ENCODE measurements around the gene MIDN.

DNA sequence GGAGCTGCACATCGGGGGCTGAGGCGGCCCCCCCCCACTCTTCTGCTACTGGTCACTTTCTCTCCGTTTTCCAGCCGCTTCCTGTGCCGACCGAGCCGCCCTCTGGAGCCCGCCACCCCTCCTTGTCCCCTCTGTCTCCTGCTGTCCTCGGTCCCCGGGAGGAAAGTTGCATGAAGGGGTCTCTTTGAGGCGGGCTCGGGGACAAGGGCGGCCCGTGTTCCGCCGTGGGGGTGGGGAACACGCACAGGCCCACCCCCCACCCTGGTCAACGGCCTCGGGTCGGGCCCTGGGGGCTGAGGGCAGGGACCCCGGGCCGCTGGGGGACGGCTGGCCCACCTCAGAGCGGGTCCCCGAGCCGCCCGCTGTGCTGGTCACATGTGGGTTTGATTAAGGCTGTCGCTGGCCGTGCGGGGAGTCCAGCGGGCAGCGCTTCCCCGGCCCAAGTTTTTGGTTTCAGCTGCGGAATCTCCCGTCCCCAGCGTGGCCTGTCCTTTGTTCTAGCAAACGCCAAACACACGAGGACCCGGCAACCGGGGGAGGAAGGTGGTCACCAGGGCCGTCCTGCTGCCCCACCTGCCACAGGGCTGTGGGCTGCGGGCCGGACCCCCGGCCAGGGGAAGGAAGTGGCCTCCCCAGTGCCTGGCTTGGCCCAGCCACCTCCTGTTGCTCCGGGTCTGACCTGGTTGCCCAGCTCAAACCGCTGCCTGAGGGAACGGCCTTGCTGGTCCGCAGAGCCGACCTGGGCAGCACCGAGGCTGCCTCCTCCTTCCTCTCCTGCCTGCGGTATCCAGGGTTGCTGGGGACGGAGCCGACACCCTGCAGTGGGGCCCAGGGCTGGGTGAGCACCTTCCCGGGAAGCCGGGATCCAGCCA is 39.2 kb downstream of the MIDN start:
- TF ChIP-seq, protein P1, sequence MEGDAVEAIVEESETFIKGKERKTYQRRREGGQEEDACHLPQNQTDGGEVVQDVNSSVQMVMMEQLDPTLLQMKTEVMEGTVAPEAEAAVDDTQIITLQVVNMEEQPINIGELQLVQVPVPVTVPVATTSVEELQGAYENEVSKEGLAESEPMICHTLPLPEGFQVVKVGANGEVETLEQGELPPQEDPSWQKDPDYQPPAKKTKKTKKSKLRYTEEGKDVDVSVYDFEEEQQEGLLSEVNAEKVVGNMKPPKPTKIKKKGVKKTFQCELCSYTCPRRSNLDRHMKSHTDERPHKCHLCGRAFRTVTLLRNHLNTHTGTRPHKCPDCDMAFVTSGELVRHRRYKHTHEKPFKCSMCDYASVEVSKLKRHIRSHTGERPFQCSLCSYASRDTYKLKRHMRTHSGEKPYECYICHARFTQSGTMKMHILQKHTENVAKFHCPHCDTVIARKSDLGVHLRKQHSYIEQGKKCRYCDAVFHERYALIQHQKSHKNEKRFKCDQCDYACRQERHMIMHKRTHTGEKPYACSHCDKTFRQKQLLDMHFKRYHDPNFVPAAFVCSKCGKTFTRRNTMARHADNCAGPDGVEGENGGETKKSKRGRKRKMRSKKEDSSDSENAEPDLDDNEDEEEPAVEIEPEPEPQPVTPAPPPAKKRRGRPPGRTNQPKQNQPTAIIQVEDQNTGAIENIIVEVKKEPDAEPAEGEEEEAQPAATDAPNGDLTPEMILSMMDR (conservative IDR thresholded peaks at IDR 0.05 in 1 of 2, IDR thresholded peaks at IDR 0.05 in 1 of 2; ENCODE audit: low read depth in 1 of 2, low read length in 2 of 2), result no peak
- no peak for TF ChIP-seq EZH2 (IDR thresholded peaks at IDR 0.05; ENCODE audit: low read length, missing control alignments)
